GM23338 (cell line): Measurements from ENCODE around the gene PALLD. TPM values are rescaled to one million over a fixed set of nuclear protein-coding genes. Genes with fewer than 3 reads are reported as not detected.

Experiments
- ATAC-seq: fragments of 200-7000 bp; cut with Tn5 transposase; 3 replicates; pipeline ENCODE4 v1.9.1; 2020
- DNase-seq: peaks from one replicate; pipeline ENCODE4 v3.0.0-alpha.2; 2015; ENCODE audit warnings: low spot score
- H2AFZ ChIP-seq: fragments of 200-600 bp; sonication (generic); 2 replicates; pipeline ENCODE4 v1.8.0; 2016; ENCODE audit warnings: antibody characterized with exemption, mild to moderate bottlenecking, moderate library complexity
- H3F3A ChIP-seq: fragments of 200-600 bp; sonication (generic); replicated peaks from 2 replicates; pipeline ENCODE4 v1.8.0; 2017; ENCODE audit warnings: antibody characterized with exemption, mixed run types, low read depth
- H3K27ac ChIP-seq: fragments of 200-600 bp; sonication (generic); 2 replicates; pipeline ENCODE4 v1.6.1; 2016; ENCODE audit warnings: low read depth
- H3K27me3 ChIP-seq: fragments of 200-600 bp; sonication (generic); 2 replicates; pipeline ENCODE4 v1.8.0; 2016; ENCODE audit warnings: mild to moderate bottlenecking, mixed run types, moderate library complexity; ENCODE audit not compliant: insufficient read depth
- H3K36me3 ChIP-seq: fragments of 200-600 bp; sonication (generic); 2 replicates; pipeline ENCODE4 v1.8.0; 2016; ENCODE audit warnings: mild to moderate bottlenecking; ENCODE audit not compliant: insufficient read depth
- H3K4me1 ChIP-seq: fragments of 200-600 bp; sonication (generic); 2 replicates; pipeline ENCODE4 v1.8.0; 2016; ENCODE audit warnings: mild to moderate bottlenecking, moderate library complexity; ENCODE audit not compliant: insufficient read depth
- H3K4me2 ChIP-seq: fragments of 200-600 bp; sonication (generic); 2 replicates; pipeline ENCODE4 v1.7.1; 2017; ENCODE audit warnings: mixed run types
- H3K4me3 ChIP-seq: fragments of 200-600 bp; sonication (generic); 2 replicates; pipeline ENCODE4 v1.6.1; 2016; ENCODE audit warnings: mixed run types
- H3K79me2 ChIP-seq: fragments of 200-600 bp; sonication (generic); replicated peaks from 2 replicates; pipeline ENCODE4 v1.8.0; 2017; ENCODE audit warnings: mild to moderate bottlenecking; ENCODE audit not compliant: insufficient read depth
- H3K9me2 ChIP-seq: fragments of 200-600 bp; sonication (generic); 2 replicates; pipeline ENCODE4 v1.8.0; 2017; ENCODE audit not compliant: insufficient read depth
- H4K20me1 ChIP-seq: fragments of 200-600 bp; sonication (generic); replicated peaks from 2 replicates; pipeline ENCODE4 v1.8.0; 2017; ENCODE audit warnings: mild to moderate bottlenecking; ENCODE audit not compliant: insufficient read depth
- H3K27ac Mint-ChIP-seq: 2 replicates; pipeline ENCODE4 v1.8.0; 2020; ENCODE audit warnings: inconsistent platforms, mild to moderate bottlenecking, moderate library complexity, mixed read lengths
- H3K27me3 Mint-ChIP-seq: 3 replicates; pipeline ENCODE4 v1.8.0; 2022; ENCODE audit warnings: low read depth, mild to moderate bottlenecking, moderate library complexity, mixed read lengths, inconsistent platforms; ENCODE audit not compliant: insufficient read depth, poor library complexity
- H3K36me3 Mint-ChIP-seq: 3 replicates; pipeline ENCODE4 v1.8.0; 2021; ENCODE audit warnings: low read depth, mild to moderate bottlenecking, inconsistent platforms, moderate library complexity, mixed read lengths
- H3K4me1 Mint-ChIP-seq: 3 replicates; pipeline ENCODE4 v1.8.0; 2020; ENCODE audit warnings: mild to moderate bottlenecking, inconsistent platforms, mixed read lengths
- H3K4me3 Mint-ChIP-seq: 3 replicates; pipeline ENCODE4 v1.8.0; 2021; ENCODE audit warnings: moderate library complexity, mild to moderate bottlenecking, inconsistent platforms, mixed read lengths
- H3K9me3 Mint-ChIP-seq: 3 replicates; pipeline ENCODE4 v1.8.0; 2020; ENCODE audit warnings: moderate library complexity, mild to moderate bottlenecking, inconsistent platforms, mixed read lengths
- CTCF ChIP-seq, 2 experiments: fragments of 200-600 bp in 1 of 2; sonication (generic) in 1 of 2; conservative IDR thresholded peaks; 2 replicates each; pipeline versions ENCODE4 v1.5.1 to v1.6.1; 2016 to 2017; ENCODE audit warnings: antibody characterized with exemption in 2 of 2, low read depth in 2 of 2, mild to moderate bottlenecking in 2 of 2, moderate library complexity in 1 of 2
- EZH2 ChIP-seq: fragments of 200-600 bp; sonication (generic); IDR thresholded peaks from one replicate; pipeline ENCODE4 v1.8.0; 2017; ENCODE audit warnings: antibody characterized with exemption, mild to moderate bottlenecking, low read depth; ENCODE audit not compliant: unreplicated experiment
- NANOG ChIP-seq: IDR thresholded peaks from 2 replicates; pipeline ENCODE4 v1.6.1; 2016; ENCODE audit warnings: antibody characterized with exemption, borderline replicate concordance
- REST ChIP-seq: IDR thresholded peaks from one replicate; pipeline ENCODE4 v1.6.1; 2018; ENCODE audit warnings: antibody characterized with exemption; ENCODE audit not compliant: unreplicated experiment
- STAT1 ChIP-seq: IDR thresholded peaks from one replicate; pipeline ENCODE4 v1.6.1; 2016; ENCODE audit warnings: antibody characterized with exemption; ENCODE audit not compliant: unreplicated experiment
- ZNF114 ChIP-seq: fragments of 250-450 bp; sonication (Bioruptor Pico); IDR thresholded peaks from 2 replicates; pipeline ENCODE4 v1.5.0; 2020; ENCODE audit warnings: mild to moderate bottlenecking, moderate library complexity
- ZNF331 ChIP-seq: fragments of 250-450 bp; sonication (Bioruptor Pico); IDR thresholded peaks from 2 replicates; pipeline ENCODE4 v1.5.0; 2020; ENCODE audit warnings: low read depth, mild to moderate bottlenecking, moderate library complexity
- ZNF462 ChIP-seq: fragments of 250-450 bp; sonication (Bioruptor Pico); IDR thresholded peaks from 2 replicates; pipeline ENCODE4 v1.5.0; 2020; ENCODE audit warnings: mild to moderate bottlenecking, moderate library complexity
- polyA plus RNA-seq: library from polyadenylated mRNA; unstranded; fragments of >200 nt; fragmentation: Nextera tagmentation; extraction: Ambion mirVana; gene quantifications from 2 replicates; pipeline ENCODE4 v1.2.1, GENCODE V29; 2016
- total RNA-seq: library from RNA; depleted of rRNA; stranded (reverse); fragments of >200 nt; shearing (Covaris generic); gene quantifications from 2 replicates; pipeline ENCODE4 v1.2.3, GENCODE V29; 2014

PALLD gene
- total and polyA plus RNA-seq, 2 experiments from 2014 or later, result 13.1 to 30.2 TPM

GRCh38 chr4:168490711-168491110, 6.1 kb upstream of the PALLD start:
- Mint-ChIP-seq H3K27me3 (no peaks in the 10 kb centered on the region), H3K4me3 (no peak overlapping the region), H3K27ac (no peak overlapping the region), H3K36me3 (no peaks in the 10 kb centered on the region), H3K4me1 (no peaks in the 10 kb centered on the region), H3K9me3 (no peaks in the 10 kb centered on the region)
- Histone ChIP-seq H3F3A (no peaks in the 10 kb centered on the region), H4K20me1 (no peaks in the 10 kb centered on the region), H3K79me2 (no peaks in the 10 kb centered on the region), H3K4me3 (no peak overlapping the region), H3K27me3 (no peaks in the 10 kb centered on the region), H3K4me2 (no peak overlapping the region), H2AFZ (no peak overlapping the region), H3K27ac (no peak overlapping the region), H3K9me2 (no peaks in the 10 kb centered on the region), H3K4me1 (no peaks in the 10 kb centered on the region), H3K36me3 (no peaks in the 10 kb centered on the region)
- DNase-seq, result no peak
- TF ChIP-seq NANOG (no peak), ZNF331 (CRISPR knock-in tag) (no peak), CTCF (conservative IDR thresholded peaks at IDR 0.05; ENCODE audit: low read depth in 2 of 2) (no peak)
- no peak for ATAC-seq

- H2AFZ ChIP-seq, result no peak overlapping the region
- no peaks in the 10 kb centered on the region for H4K20me1 ChIP-seq
- Mint-ChIP-seq H3K4me3 (no peak overlapping the region), H3K9me3 (no peaks in the 10 kb centered on the region), H3K36me3 (no peaks in the 10 kb centered on the region), H3K27ac (no peak overlapping the region), H3K4me1 (peaks cover 2% of the 10 kb centered on the region; the same call in 2 of the 3 replicates), H3K27me3 (no peaks in the 10 kb centered on the region)
- DNase-seq (no peak), ATAC-seq (no peak)
- no peaks in the 10 kb centered on the region for H3K79me2 ChIP-seq
- H3K9me2 ChIP-seq, result no peaks in the 10 kb centered on the region
- no peak overlapping the region for H3K4me2 ChIP-seq
- H3K27me3 ChIP-seq, result no peaks in the 10 kb centered on the region
- H3K4me1 ChIP-seq, result no peaks in the 10 kb centered on the region
- no peak overlapping the region for H3K27ac ChIP-seq
- H3K36me3 ChIP-seq, result no peaks in the 10 kb centered on the region
- H3F3A ChIP-seq, result no peaks in the 10 kb centered on the region
- H3K4me3 ChIP-seq, result no peak overlapping the region
- TF ChIP-seq ZNF114 (CRISPR knock-in tag), result no peak
- TF ChIP-seq REST, result no peak
- no peak for TF ChIP-seq NANOG
- TF ChIP-seq CTCF (conservative IDR thresholded peaks at IDR 0.05; ENCODE audit: low read depth in 2 of 2), result no peak
- no peak for TF ChIP-seq ZNF462 (CRISPR knock-in tag)
- no peak for TF ChIP-seq STAT1
- TF ChIP-seq EZH2, result no peak
Measured at GRCh38 chr4:168491563-168491962, 5.3 kb upstream of the PALLD start.
